OCI-LY1 (cell line): ENCODE data around the gene RNF8.

Experiments
- H2AFZ ChIP-seq: fragments of 200-600 bp; sonication (generic), shearing (Covaris generic); 2 replicates; pipeline ENCODE4 v1.6.0; 2014; ENCODE audit warnings: antibody characterized with exemption, mild to moderate bottlenecking, low read length
- H3F3A ChIP-seq: fragments of 200-600 bp; sonication (generic), shearing (Covaris generic); 2 replicates; pipeline ENCODE4 v1.6.0; 2014; ENCODE audit warnings: mild to moderate bottlenecking, antibody characterized with exemption, low read length, moderate library complexity; ENCODE audit not compliant: insufficient read depth
- H3K27ac ChIP-seq: fragments of 200-600 bp; sonication (generic); 2 replicates; pipeline ENCODE4 v1.5.1; 2014; ENCODE audit warnings: low read length, mixed run types, mild to moderate bottlenecking, low read depth; ENCODE audit not compliant: poor library complexity, severe bottlenecking
- H3K27me3 ChIP-seq: fragments of 200-600 bp; sonication (generic); 2 replicates; pipeline ENCODE4 v1.6.0; 2014; ENCODE audit warnings: antibody characterized with exemption, mild to moderate bottlenecking, low read length, moderate library complexity; ENCODE audit not compliant: insufficient read depth
- H3K36me3 ChIP-seq: fragments of 200-600 bp; sonication (generic); 2 replicates; pipeline ENCODE4 v1.6.1; 2014; ENCODE audit warnings: mild to moderate bottlenecking, antibody characterized with exemption, low read length, moderate library complexity, mixed read lengths; ENCODE audit not compliant: insufficient read depth
- H3K4me1 ChIP-seq: fragments of 200-600 bp; sonication (generic); 2 replicates; pipeline ENCODE4 v1.5.1; 2014; ENCODE audit warnings: mild to moderate bottlenecking, low read length, moderate library complexity; ENCODE audit not compliant: insufficient read depth, severe bottlenecking
- H3K4me2 ChIP-seq: fragments of 200-600 bp; sonication (generic), shearing (Covaris generic); 2 replicates; pipeline ENCODE4 v1.6.1; 2014; ENCODE audit warnings: low read length
- H3K4me3 ChIP-seq: fragments of 200-600 bp; sonication (generic); 2 replicates; pipeline ENCODE4 v1.5.1; 2014; ENCODE audit warnings: low read length, low read depth, mild to moderate bottlenecking, mixed read lengths; ENCODE audit not compliant: poor library complexity, severe bottlenecking
- H3K79me2 ChIP-seq: fragments of 200-600 bp; shearing (Covaris generic); 2 replicates; pipeline ENCODE4 v1.6.1; 2016; ENCODE audit warnings: mixed run types, low read length, mixed read lengths; ENCODE audit not compliant: insufficient read depth
- H3K9ac ChIP-seq: fragments of 200-600 bp; sonication (generic), shearing (Covaris generic); 2 replicates; pipeline ENCODE4 v1.6.1; 2014; ENCODE audit warnings: mild to moderate bottlenecking, low read length, mixed read lengths
- H3K9me2 ChIP-seq: fragments of 200-600 bp; sonication (generic), shearing (Covaris generic); 2 replicates; pipeline ENCODE4 v1.6.1; 2014; ENCODE audit warnings: low read depth, mild to moderate bottlenecking, low read length, mixed read lengths
- H3K9me3 ChIP-seq: fragments of 200-600 bp; shearing (Covaris generic); 2 replicates; pipeline ENCODE4 v1.6.1; 2014; ENCODE audit warnings: low read length, mixed read lengths
- H4K20me1 ChIP-seq: fragments of 200-600 bp; sonication (generic), shearing (Covaris generic); 2 replicates; pipeline ENCODE4 v1.6.0; 2016; ENCODE audit warnings: mild to moderate bottlenecking, low read length; ENCODE audit not compliant: insufficient read depth
- EZH2 ChIP-seq: fragments of 200-600 bp; sonication (generic), shearing (Covaris generic); IDR thresholded peaks from 2 replicates; pipeline ENCODE4 v1.8.0; 2017; ENCODE audit warnings: borderline replicate concordance, mixed run types, mild to moderate bottlenecking, antibody characterized with exemption, low read length, moderate library complexity, mixed read lengths
- TF ChIP-seq, protein P1 (sequence below): fragments of 200-600 bp; sonication (generic), shearing (Covaris generic); IDR thresholded peaks from 2 replicates; pipeline ENCODE4 v1.5.1; 2017; ENCODE audit warnings: mild to moderate bottlenecking, antibody characterized with exemption, low read length, moderate library complexity, mixed read lengths

The RNF8 gene

DNA sequence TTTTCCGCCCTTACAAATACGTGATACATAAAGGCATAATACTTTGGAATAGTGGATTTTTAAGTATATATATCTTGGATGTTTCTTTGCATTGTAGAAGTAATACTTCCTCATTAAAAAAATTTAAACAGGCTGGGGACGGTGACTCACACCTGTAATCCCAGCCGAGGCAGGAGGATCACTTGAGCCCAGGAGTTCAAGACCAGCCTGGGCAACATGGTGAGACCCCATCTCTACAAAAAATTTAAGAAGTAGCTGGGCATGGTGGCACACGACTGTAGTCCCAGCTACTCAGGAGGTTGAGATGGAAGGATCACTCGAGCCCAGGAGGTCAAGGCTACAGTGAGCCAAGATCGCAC is 38.6 kb upstream of the RNF8 start:
- Histone ChIP-seq H3K36me3 (peaks cover 36% of the 10 kb centered on the region), H3K27me3 (no peaks in the 10 kb centered on the region), H3F3A (no peaks in the 10 kb centered on the region), H3K27ac (no peak overlapping the region), H3K4me2 (no peak overlapping the region), H4K20me1 (no peaks in the 10 kb centered on the region), H3K4me1 (no peaks in the 10 kb centered on the region), H3K4me3 (no peak overlapping the region), H2AFZ (no peak overlapping the region), H3K79me2 (no peaks in the 10 kb centered on the region), H3K9me2 (no peaks in the 10 kb centered on the region), H3K9me3 (no peaks in the 10 kb centered on the region), H3K9ac (no peak overlapping the region)
- no peak for TF ChIP-seq EZH2
- TF ChIP-seq, protein P1, sequence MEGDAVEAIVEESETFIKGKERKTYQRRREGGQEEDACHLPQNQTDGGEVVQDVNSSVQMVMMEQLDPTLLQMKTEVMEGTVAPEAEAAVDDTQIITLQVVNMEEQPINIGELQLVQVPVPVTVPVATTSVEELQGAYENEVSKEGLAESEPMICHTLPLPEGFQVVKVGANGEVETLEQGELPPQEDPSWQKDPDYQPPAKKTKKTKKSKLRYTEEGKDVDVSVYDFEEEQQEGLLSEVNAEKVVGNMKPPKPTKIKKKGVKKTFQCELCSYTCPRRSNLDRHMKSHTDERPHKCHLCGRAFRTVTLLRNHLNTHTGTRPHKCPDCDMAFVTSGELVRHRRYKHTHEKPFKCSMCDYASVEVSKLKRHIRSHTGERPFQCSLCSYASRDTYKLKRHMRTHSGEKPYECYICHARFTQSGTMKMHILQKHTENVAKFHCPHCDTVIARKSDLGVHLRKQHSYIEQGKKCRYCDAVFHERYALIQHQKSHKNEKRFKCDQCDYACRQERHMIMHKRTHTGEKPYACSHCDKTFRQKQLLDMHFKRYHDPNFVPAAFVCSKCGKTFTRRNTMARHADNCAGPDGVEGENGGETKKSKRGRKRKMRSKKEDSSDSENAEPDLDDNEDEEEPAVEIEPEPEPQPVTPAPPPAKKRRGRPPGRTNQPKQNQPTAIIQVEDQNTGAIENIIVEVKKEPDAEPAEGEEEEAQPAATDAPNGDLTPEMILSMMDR = no peak

DNA sequence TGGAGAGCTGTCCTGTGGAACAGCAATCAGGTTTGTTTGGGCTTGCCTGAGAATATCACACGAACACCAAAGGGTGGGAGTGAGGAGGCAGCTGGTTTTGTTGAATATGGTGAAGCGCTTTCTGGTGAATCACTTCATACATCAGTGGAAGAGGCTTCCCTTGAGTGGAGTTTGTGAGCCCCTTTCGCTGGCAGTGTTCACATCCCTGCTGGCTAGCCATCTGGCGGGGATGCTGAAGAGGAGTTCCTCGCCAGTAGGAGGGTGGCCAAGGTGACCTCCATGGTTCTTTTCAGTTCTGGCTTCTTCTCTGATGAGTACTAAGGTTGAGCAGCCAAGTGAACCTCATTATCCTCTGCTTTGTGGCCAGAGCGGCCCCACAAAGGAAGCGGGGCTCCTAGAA is 37.7 kb upstream of the RNF8 start:
- Histone ChIP-seq H4K20me1 (no peaks in the 10 kb centered on the region), H3K9me2 (no peaks in the 10 kb centered on the region), H3K4me2 (no peak overlapping the region), H3K4me1 (no peaks in the 10 kb centered on the region), H3F3A (no peaks in the 10 kb centered on the region), H3K36me3 (peaks cover 36% of the 10 kb centered on the region), H3K27ac (no peak overlapping the region), H3K9me3 (no peaks in the 10 kb centered on the region), H3K27me3 (no peaks in the 10 kb centered on the region), H2AFZ (no peak overlapping the region), H3K9ac (no peak overlapping the region), H3K4me3 (no peak overlapping the region), H3K79me2 (no peaks in the 10 kb centered on the region)
- no peak for TF ChIP-seq EZH2
- TF ChIP-seq, protein P1 = no peak

DNA sequence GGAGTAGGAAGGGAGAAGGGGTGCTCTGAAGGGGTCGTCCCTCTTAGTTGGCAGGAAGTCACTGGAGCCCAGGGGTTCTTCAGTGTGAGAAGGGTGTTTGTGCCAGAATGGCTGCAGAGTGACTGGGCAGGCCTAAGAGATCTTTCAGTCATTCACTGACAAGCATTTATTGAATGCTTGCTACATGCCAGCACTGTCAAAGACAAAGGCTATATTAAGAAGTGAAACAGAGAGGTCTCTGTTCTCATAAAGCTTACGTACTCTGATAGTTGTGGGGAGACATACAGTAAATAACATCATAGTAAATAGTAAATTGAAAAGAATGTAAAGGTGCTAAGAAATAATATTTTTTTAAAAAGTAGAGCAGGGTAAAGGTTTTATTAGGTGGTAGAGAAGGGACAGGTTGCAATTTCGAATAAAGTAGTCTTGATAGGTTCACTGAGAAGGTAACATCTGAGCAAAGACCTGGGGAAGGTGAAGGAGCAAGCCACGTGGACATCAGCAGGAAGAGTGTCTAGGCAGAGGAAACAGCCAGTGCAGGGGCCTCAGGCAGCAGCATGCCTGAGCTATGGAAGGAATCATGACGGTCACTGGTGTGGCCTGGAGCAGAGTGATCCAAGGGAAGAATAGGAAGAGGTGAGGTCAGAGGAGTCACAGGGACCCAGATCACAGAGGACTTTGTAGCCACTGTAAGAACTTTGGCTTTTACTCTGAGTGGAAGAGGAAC is 36.3 kb upstream of the RNF8 start:
- no peaks in the 10 kb centered on the region for H4K20me1 ChIP-seq
- no peaks in the 10 kb centered on the region for H3K9me3 ChIP-seq
- no peak overlapping the region for H3K4me3 ChIP-seq
- no peak overlapping the region for H3K9ac ChIP-seq
- H3F3A ChIP-seq = no peaks in the 10 kb centered on the region
- H3K27ac ChIP-seq = no peak overlapping the region
- no peak overlapping the region for H2AFZ ChIP-seq
- peaks cover 36% of the 10 kb centered on the region for H3K36me3 ChIP-seq
- no peaks in the 10 kb centered on the region for H3K27me3 ChIP-seq
- no peaks in the 10 kb centered on the region for H3K79me2 ChIP-seq
- no peaks in the 10 kb centered on the region for H3K9me2 ChIP-seq
- H3K4me2 ChIP-seq = no peak overlapping the region
- no peaks in the 10 kb centered on the region for H3K4me1 ChIP-seq
- TF ChIP-seq, protein P1 = no peak
- TF ChIP-seq EZH2 = no peak
